VCaP (cell line): ENCODE results near the gene MS4A8.

Experiments used
- H3K27ac ChIP-seq: fragments of 450-650 bp; 2 replicates; pipeline ENCODE4 v1.5.1; 2017
- TF ChIP-seq, protein P1 (sequence below): fragments of 450-650 bp; conservative IDR thresholded peaks from 2 replicates; pipeline ENCODE4 v1.5.1; 2017; ENCODE audit warnings: mild to moderate bottlenecking, moderate library complexity

Gene MS4A8

GRCh38 chr11:60765355-60765754 is 65.9 kb downstream of the MS4A8 start:
- TF ChIP-seq, protein P1, sequence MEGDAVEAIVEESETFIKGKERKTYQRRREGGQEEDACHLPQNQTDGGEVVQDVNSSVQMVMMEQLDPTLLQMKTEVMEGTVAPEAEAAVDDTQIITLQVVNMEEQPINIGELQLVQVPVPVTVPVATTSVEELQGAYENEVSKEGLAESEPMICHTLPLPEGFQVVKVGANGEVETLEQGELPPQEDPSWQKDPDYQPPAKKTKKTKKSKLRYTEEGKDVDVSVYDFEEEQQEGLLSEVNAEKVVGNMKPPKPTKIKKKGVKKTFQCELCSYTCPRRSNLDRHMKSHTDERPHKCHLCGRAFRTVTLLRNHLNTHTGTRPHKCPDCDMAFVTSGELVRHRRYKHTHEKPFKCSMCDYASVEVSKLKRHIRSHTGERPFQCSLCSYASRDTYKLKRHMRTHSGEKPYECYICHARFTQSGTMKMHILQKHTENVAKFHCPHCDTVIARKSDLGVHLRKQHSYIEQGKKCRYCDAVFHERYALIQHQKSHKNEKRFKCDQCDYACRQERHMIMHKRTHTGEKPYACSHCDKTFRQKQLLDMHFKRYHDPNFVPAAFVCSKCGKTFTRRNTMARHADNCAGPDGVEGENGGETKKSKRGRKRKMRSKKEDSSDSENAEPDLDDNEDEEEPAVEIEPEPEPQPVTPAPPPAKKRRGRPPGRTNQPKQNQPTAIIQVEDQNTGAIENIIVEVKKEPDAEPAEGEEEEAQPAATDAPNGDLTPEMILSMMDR: no peak
- H3K27ac ChIP-seq: no peak overlapping the region
